ENCODE measurements around the gene ACSF2.

DNA sequence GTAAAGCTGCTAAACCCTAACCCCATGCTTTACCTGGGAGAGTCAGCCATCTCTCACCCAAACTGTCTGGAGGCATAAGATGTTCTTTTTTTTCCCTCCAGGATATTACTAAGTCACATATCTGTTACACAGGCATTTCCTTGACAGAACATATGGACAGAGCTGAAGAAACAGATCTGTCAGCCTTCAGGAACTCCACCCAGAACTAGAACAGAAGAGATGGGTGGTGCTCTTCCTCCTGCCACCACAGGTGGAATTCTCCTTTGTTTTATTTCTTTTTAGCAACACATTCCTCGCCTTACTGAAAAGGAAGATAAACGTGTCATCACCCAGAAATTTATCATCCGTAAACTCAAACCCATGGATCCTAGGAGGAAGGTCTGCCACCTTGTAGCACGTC, 91.0 kb downstream of the ACSF2 start:
- TF ChIP-seq ZNF274 (CRISPR knock-in tag; IDR thresholded peaks at IDR 0.05), result no peak
- TF ChIP-seq, protein P1, sequence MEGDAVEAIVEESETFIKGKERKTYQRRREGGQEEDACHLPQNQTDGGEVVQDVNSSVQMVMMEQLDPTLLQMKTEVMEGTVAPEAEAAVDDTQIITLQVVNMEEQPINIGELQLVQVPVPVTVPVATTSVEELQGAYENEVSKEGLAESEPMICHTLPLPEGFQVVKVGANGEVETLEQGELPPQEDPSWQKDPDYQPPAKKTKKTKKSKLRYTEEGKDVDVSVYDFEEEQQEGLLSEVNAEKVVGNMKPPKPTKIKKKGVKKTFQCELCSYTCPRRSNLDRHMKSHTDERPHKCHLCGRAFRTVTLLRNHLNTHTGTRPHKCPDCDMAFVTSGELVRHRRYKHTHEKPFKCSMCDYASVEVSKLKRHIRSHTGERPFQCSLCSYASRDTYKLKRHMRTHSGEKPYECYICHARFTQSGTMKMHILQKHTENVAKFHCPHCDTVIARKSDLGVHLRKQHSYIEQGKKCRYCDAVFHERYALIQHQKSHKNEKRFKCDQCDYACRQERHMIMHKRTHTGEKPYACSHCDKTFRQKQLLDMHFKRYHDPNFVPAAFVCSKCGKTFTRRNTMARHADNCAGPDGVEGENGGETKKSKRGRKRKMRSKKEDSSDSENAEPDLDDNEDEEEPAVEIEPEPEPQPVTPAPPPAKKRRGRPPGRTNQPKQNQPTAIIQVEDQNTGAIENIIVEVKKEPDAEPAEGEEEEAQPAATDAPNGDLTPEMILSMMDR (CRISPR knock-in tag; IDR thresholded peaks at IDR 0.05), result no peak
- TF ChIP-seq SIN3A (IDR thresholded peaks at IDR 0.05; ENCODE audit: borderline replicate concordance, low read depth, low read length), result no peak
- TF ChIP-seq, protein P2, sequence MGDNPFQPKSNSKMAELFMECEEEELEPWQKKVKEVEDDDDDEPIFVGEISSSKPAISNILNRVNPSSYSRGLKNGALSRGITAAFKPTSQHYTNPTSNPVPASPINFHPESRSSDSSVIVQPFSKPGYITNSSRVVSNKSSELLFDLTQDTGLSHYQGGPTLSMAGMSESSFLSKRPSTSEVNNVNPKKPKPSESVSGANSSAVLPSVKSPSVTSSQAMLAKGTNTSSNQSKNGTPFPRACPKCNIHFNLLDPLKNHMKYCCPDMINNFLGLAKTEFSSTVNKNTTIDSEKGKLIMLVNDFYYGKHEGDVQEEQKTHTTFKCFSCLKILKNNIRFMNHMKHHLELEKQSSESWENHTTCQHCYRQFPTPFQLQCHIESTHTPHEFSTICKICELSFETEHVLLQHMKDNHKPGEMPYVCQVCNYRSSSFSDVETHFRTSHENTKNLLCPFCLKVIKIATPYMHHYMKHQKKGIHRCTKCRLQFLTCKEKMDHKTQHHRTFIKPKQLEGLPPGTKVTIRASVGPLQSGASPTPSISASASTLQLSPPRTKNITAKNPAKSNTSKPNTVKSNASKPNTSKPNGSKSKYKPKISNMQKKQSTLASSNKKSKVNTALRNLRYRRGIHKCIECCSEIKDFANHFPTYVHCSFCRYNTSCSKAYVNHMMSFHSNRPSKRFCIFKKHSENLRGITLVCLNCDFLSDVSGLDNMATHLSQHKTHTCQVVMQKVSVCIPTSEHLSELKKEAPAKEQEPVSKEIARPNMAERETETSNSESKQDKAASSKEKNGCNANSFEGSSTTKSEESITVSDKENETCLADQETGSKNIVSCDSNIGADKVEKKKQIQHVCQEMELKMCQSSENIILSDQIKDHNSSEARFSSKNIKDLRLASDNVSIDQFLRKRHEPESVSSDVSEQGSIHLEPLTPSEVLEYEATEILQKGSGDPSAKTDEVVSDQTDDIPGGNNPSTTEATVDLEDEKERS (CRISPR knock-in tag; IDR thresholded peaks at IDR 0.05), result no peak
- TF ChIP-seq SUZ12 (IDR thresholded peaks at IDR 0.05; ENCODE audit: low read depth, low read length), result no peak
- no peak for TF ChIP-seq BHLHE40 (IDR thresholded peaks at IDR 0.05; ENCODE audit: low read length)
- no peak for TF ChIP-seq NBN (conservative IDR thresholded peaks at IDR 0.05)
- no peak for TF ChIP-seq GABPA (IDR thresholded peaks at IDR 0.05; ENCODE audit: low read depth, low read length)
- TF ChIP-seq GABPA (CRISPR knock-in tag; IDR thresholded peaks at IDR 0.05; ENCODE audit: low read depth), result no peak
- TF ChIP-seq HMG20A (CRISPR knock-in tag; IDR thresholded peaks at IDR 0.05; ENCODE audit: borderline replicate concordance), result no peak
- TF ChIP-seq ZNF609 (CRISPR knock-in tag; IDR thresholded peaks at IDR 0.05; ENCODE audit: borderline replicate concordance), result no peak
- no peak for TF ChIP-seq ZNF768 (CRISPR knock-in tag; IDR thresholded peaks at IDR 0.05)
- TF ChIP-seq HDAC2 (CRISPR knock-in tag; IDR thresholded peaks at IDR 0.05), result no peak
- TF ChIP-seq ZNF891 (CRISPR knock-in tag; IDR thresholded peaks at IDR 0.05), result no peak
- no peak for TF ChIP-seq JUN (CRISPR knock-in tag; IDR thresholded peaks at IDR 0.05)

Data from HepG2 (cell line).